HG03460 (cell line): ENCODE measurements around the gene PRKACA.

Experiments
- ATAC-seq: cut with Tn5 transposase; IDR thresholded peaks from one replicate; pipeline ENCODE4 v1.9.1; 2021; ENCODE audit not compliant: unreplicated experiment

The PRKACA gene

GRCh38 chr19:14117668-14118164, at the start of gene PRKACA:
Gene PRKACA (minus strand): TSS chr19:14117762. CDS start chr19:14117547, 215 bp downstream.
- ATAC-seq: peak; percentile 87

- no peak for ATAC-seq
These were observed 49.5 kb upstream of the PRKACA start for GRCh38 chr19:14166999-14167575.

GRCh38 chr19:14165990-14166830, 48.6 kb upstream of the PRKACA start:
- no peak for ATAC-seq

- no peak for ATAC-seq
These were observed 47.3 kb upstream of the PRKACA start for GRCh38 chr19:14164724-14165493.

GRCh38 chr19:14164082-14164481, 46.5 kb upstream of the PRKACA start:
- no peak for ATAC-seq

GRCh38 chr19:14162871-14163297, 45.3 kb upstream of the PRKACA start:
- no peak for ATAC-seq

- no peak for ATAC-seq
These were observed 43.7 kb upstream of the PRKACA start for GRCh38 chr19:14161305-14161704.

GRCh38 chr19:14160017-14160703, 42.6 kb upstream of the PRKACA start:
- no peak for ATAC-seq

- no peak for ATAC-seq
These were observed 41.5 kb upstream of the PRKACA start for GRCh38 chr19:14159059-14159458.

- ATAC-seq: no peak
These were observed 40.9 kb upstream of the PRKACA start for GRCh38 chr19:14158276-14159023.

GRCh38 chr19:14156971-14157717, 39.6 kb upstream of the PRKACA start:
- ATAC-seq: no peak

- no peak for ATAC-seq
These were observed 38.6 kb upstream of the PRKACA start for GRCh38 chr19:14156122-14156521.

GRCh38 chr19:14155371-14155770, 37.8 kb upstream of the PRKACA start:
- ATAC-seq: no peak

GRCh38 chr19:14152713-14153112, 35.2 kb upstream of the PRKACA start:
- ATAC-seq: no peak

- ATAC-seq: no peak
These were observed 33.5 kb upstream of the PRKACA start for GRCh38 chr19:14150770-14151661.

GRCh38 chr19:14150041-14150769, 32.6 kb upstream of the PRKACA start:
- no peak for ATAC-seq

GRCh38 chr19:14149509-14149994, 32.0 kb upstream of the PRKACA start:
- ATAC-seq: no peak
